ENCODE data around the gene RSRC1.

RSRC1 gene

GRCh38 chr3:158210067-158210466 is 100.2 kb downstream of the RSRC1 start:
- TF ChIP-seq FOXM1 (IDR thresholded peaks at IDR 0.05; ENCODE audit: borderline replicate concordance, low read depth): no peak
- no peak for TF ChIP-seq MAX (IDR thresholded peaks at IDR 0.05)
- no peak for TF ChIP-seq TEAD4 (IDR thresholded peaks at IDR 0.05)
- TF ChIP-seq ZBTB7A (IDR thresholded peaks at IDR 0.05; ENCODE audit: low read depth): no peak
- TF ChIP-seq NFIC (IDR thresholded peaks at IDR 0.05): no peak
- TF ChIP-seq TCF12 (IDR thresholded peaks at IDR 0.05; ENCODE audit: low read depth): no peak
- TF ChIP-seq USF1 (IDR thresholded peaks at IDR 0.05): no peak
- TF ChIP-seq REST (IDR thresholded peaks at IDR 0.05; ENCODE audit: low read depth): no peak
- TF ChIP-seq YY1 (IDR thresholded peaks at IDR 0.05; ENCODE audit: low read depth): no peak
- no peak for TF ChIP-seq TAF1 (IDR thresholded peaks at IDR 0.05; ENCODE audit: low read depth)
- TF ChIP-seq EP300 (IDR thresholded peaks at IDR 0.05; ENCODE audit: borderline replicate concordance): no peak

GRCh38 chr3:158213461-158213860 is 103.6 kb downstream of the RSRC1 start:
- TF ChIP-seq EP300 (IDR thresholded peaks at IDR 0.05; ENCODE audit: borderline replicate concordance) (no peak), CREB1 (IDR thresholded peaks at IDR 0.05; ENCODE audit: low read depth) (no peak), USF1 (IDR thresholded peaks at IDR 0.05) (no peak), TAF1 (IDR thresholded peaks at IDR 0.05; ENCODE audit: low read depth) (no peak), YY1 (IDR thresholded peaks at IDR 0.05; ENCODE audit: low read depth) (no peak), REST (IDR thresholded peaks at IDR 0.05; ENCODE audit: low read depth) (no peak), NFIC (IDR thresholded peaks at IDR 0.05) (no peak), CEBPB (IDR thresholded peaks at IDR 0.05) (no peak), MAX (IDR thresholded peaks at IDR 0.05) (no peak), EGR1 (IDR thresholded peaks at IDR 0.05) (no peak), TEAD4 (IDR thresholded peaks at IDR 0.05) (no peak), FOXM1 (IDR thresholded peaks at IDR 0.05; ENCODE audit: borderline replicate concordance, low read depth) (no peak), RAD21 (IDR thresholded peaks at IDR 0.05; ENCODE audit: low read depth) (no peak), TCF12 (IDR thresholded peaks at IDR 0.05; ENCODE audit: low read depth) (no peak), ZBTB7A (IDR thresholded peaks at IDR 0.05; ENCODE audit: low read depth) (no peak)

GRCh38 chr3:158217992-158218391 is 108.1 kb downstream of the RSRC1 start:
- TF ChIP-seq TAF1 (IDR thresholded peaks at IDR 0.05; ENCODE audit: low read depth): no peak
- no peak for TF ChIP-seq CREB1 (IDR thresholded peaks at IDR 0.05; ENCODE audit: low read depth)
- TF ChIP-seq YY1 (IDR thresholded peaks at IDR 0.05; ENCODE audit: low read depth): no peak
- TF ChIP-seq CEBPB (IDR thresholded peaks at IDR 0.05): no peak
- TF ChIP-seq MAX (IDR thresholded peaks at IDR 0.05): no peak
- no peak for TF ChIP-seq ZBTB7A (IDR thresholded peaks at IDR 0.05; ENCODE audit: low read depth)
- TF ChIP-seq TCF12 (IDR thresholded peaks at IDR 0.05; ENCODE audit: low read depth): no peak
- TF ChIP-seq EGR1 (IDR thresholded peaks at IDR 0.05): no peak
- no peak for TF ChIP-seq EP300 (IDR thresholded peaks at IDR 0.05; ENCODE audit: borderline replicate concordance)
- no peak for TF ChIP-seq FOXM1 (IDR thresholded peaks at IDR 0.05; ENCODE audit: borderline replicate concordance, low read depth)
- no peak for TF ChIP-seq RAD21 (IDR thresholded peaks at IDR 0.05; ENCODE audit: low read depth)
- TF ChIP-seq REST (IDR thresholded peaks at IDR 0.05; ENCODE audit: low read depth): no peak
- TF ChIP-seq TEAD4 (IDR thresholded peaks at IDR 0.05): no peak
- no peak for TF ChIP-seq USF1 (IDR thresholded peaks at IDR 0.05)
- no peak for TF ChIP-seq NFIC (IDR thresholded peaks at IDR 0.05)

- TF ChIP-seq RAD21 (IDR thresholded peaks at IDR 0.05; ENCODE audit: low read depth): no peak
- TF ChIP-seq MAX (IDR thresholded peaks at IDR 0.05): no peak
- TF ChIP-seq EP300 (IDR thresholded peaks at IDR 0.05; ENCODE audit: borderline replicate concordance): no peak
- TF ChIP-seq FOXM1 (IDR thresholded peaks at IDR 0.05; ENCODE audit: borderline replicate concordance, low read depth): no peak
- no peak for TF ChIP-seq ZBTB7A (IDR thresholded peaks at IDR 0.05; ENCODE audit: low read depth)
- no peak for TF ChIP-seq NFIC (IDR thresholded peaks at IDR 0.05)
- TF ChIP-seq TCF12 (IDR thresholded peaks at IDR 0.05; ENCODE audit: low read depth): no peak
- no peak for TF ChIP-seq EGR1 (IDR thresholded peaks at IDR 0.05)
- no peak for TF ChIP-seq REST (IDR thresholded peaks at IDR 0.05; ENCODE audit: low read depth)
- TF ChIP-seq TEAD4 (IDR thresholded peaks at IDR 0.05): no peak
- TF ChIP-seq CREB1 (IDR thresholded peaks at IDR 0.05; ENCODE audit: low read depth): no peak
- no peak for TF ChIP-seq USF1 (IDR thresholded peaks at IDR 0.05)
- TF ChIP-seq TAF1 (IDR thresholded peaks at IDR 0.05; ENCODE audit: low read depth): no peak
- TF ChIP-seq YY1 (IDR thresholded peaks at IDR 0.05; ENCODE audit: low read depth): no peak
- TF ChIP-seq CEBPB (IDR thresholded peaks at IDR 0.05): no peak
Measured at GRCh38 chr3:158220575-158220974, 110.7 kb downstream of the RSRC1 start.

All from Ishikawa (cell line).